Activated B cell treated with CpG ODN at 0.5 μM for 24 hours (primary cell): ENCODE measurements around the gene RAB7A. TPM values are rescaled to one million over a fixed set of nuclear protein-coding genes. Genes with fewer than 3 reads are reported as not detected.

ENCODE experiments used
- ATAC-seq: fragments of 200-7000 bp; cut with Tn5 transposase; one replicate; pipeline ENCODE4 v1.10.0; 2021; ENCODE audit warnings: low read depth, mild to moderate bottlenecking, moderate library complexity
- CTCF ChIA-PET: fragments of 350-600 bp; sonication (Branson Sonifier 250); formaldehyde crosslinking; loops from one replicate; lab custom pipeline; 2021; ENCODE audit warnings: antibody characterized with exemption; lab: Charles Lee
- POLR2A ChIA-PET: fragments of 350-600 bp; sonication (Branson Sonifier 250); formaldehyde crosslinking; loops from one replicate; lab custom pipeline; 2021; ENCODE audit warnings: antibody characterized with exemption; lab: Charles Lee
- DNase-seq: peaks from one replicate; pipeline ENCODE4 v3.0.0; 2022
- H3K27ac Mint-ChIP-seq: one replicate; pipeline ENCODE4 v1.8.0; 2020; ENCODE audit warnings: mixed read lengths
- H3K27me3 Mint-ChIP-seq: one replicate; pipeline ENCODE4 v1.8.0; 2021; ENCODE audit warnings: mixed read lengths
- H3K36me3 Mint-ChIP-seq: one replicate; pipeline ENCODE4 v1.8.0; 2021; ENCODE audit warnings: low read depth, mixed read lengths
- H3K4me1 Mint-ChIP-seq: one replicate; pipeline ENCODE4 v1.8.0; 2021; ENCODE audit warnings: mixed read lengths
- H3K4me3 Mint-ChIP-seq: one replicate; pipeline ENCODE4 v1.8.0; 2020; ENCODE audit warnings: mild to moderate bottlenecking, mixed read lengths
- H3K9me3 Mint-ChIP-seq: one replicate; pipeline ENCODE4 v1.8.0; 2020; ENCODE audit warnings: mixed read lengths
- intact Hi-C: fragments of 100-400 bp; cut with micrococcal nuclease; formaldehyde crosslinking; loops from one replicate; pipeline ENCODE4 v1.15.1; 2024
- total RNA-seq: library from RNA; stranded (reverse); gene quantifications from 2 replicates; pipeline ENCODE4 v1.2.3, GENCODE V29; 2022
- TF ChIP-seq, protein P1 (sequence below): fragments of 200-600 bp; IDR thresholded peaks from one replicate; pipeline ENCODE4 v1.8.0; 2022; ENCODE audit warnings: antibody characterized with exemption, mild to moderate bottlenecking

The RAB7A gene
- total RNA-seq, 1 donor from 2014 or later, result 169 TPM

DNA sequence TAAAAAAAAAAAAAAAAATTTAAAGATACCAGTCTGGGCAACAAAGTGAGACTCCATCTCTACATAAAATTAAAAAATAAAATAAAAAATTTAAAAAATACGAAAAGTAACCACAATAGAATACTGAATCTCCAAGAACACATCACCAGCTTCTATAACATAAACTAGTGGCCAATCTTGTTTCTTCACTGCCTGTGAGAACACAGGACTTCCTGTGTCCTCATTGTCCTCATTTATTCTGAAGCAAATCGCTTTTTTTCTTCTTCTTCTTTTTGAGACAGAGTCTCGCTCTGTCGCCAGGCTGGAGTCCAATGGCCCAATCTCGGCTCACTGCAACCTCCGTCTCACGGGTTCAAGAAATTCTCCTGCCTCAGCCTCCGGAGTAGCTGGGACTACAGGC is 28.6 kb upstream of the RAB7A start:
- CTCF ChIA-PET, result no interaction called here
- no peaks in the 10 kb centered on the region for H3K9me3 Mint-ChIP-seq
- peak overlapping the region; percentile 24 for H3K4me3 Mint-ChIP-seq
- intact Hi-C loops, result no loop called here
- POLR2A ChIA-PET, result interaction anchor here (0.6 to 1.3 kb wide), 2 partner anchors 28 to 291 kb away, joined by 3 to 5 read pairs; partner anchors contain the start of gene RAB7A
- peaks cover 2% of the 10 kb centered on the region for H3K4me1 Mint-ChIP-seq
- H3K27me3 Mint-ChIP-seq, result no peaks in the 10 kb centered on the region
- no peak overlapping the region for H3K27ac Mint-ChIP-seq
- DNase-seq (no peak), ATAC-seq (no peak)
- TF ChIP-seq, protein P1, sequence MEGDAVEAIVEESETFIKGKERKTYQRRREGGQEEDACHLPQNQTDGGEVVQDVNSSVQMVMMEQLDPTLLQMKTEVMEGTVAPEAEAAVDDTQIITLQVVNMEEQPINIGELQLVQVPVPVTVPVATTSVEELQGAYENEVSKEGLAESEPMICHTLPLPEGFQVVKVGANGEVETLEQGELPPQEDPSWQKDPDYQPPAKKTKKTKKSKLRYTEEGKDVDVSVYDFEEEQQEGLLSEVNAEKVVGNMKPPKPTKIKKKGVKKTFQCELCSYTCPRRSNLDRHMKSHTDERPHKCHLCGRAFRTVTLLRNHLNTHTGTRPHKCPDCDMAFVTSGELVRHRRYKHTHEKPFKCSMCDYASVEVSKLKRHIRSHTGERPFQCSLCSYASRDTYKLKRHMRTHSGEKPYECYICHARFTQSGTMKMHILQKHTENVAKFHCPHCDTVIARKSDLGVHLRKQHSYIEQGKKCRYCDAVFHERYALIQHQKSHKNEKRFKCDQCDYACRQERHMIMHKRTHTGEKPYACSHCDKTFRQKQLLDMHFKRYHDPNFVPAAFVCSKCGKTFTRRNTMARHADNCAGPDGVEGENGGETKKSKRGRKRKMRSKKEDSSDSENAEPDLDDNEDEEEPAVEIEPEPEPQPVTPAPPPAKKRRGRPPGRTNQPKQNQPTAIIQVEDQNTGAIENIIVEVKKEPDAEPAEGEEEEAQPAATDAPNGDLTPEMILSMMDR, result no peak
- H3K36me3 Mint-ChIP-seq, result no peaks in the 10 kb centered on the region

DNA sequence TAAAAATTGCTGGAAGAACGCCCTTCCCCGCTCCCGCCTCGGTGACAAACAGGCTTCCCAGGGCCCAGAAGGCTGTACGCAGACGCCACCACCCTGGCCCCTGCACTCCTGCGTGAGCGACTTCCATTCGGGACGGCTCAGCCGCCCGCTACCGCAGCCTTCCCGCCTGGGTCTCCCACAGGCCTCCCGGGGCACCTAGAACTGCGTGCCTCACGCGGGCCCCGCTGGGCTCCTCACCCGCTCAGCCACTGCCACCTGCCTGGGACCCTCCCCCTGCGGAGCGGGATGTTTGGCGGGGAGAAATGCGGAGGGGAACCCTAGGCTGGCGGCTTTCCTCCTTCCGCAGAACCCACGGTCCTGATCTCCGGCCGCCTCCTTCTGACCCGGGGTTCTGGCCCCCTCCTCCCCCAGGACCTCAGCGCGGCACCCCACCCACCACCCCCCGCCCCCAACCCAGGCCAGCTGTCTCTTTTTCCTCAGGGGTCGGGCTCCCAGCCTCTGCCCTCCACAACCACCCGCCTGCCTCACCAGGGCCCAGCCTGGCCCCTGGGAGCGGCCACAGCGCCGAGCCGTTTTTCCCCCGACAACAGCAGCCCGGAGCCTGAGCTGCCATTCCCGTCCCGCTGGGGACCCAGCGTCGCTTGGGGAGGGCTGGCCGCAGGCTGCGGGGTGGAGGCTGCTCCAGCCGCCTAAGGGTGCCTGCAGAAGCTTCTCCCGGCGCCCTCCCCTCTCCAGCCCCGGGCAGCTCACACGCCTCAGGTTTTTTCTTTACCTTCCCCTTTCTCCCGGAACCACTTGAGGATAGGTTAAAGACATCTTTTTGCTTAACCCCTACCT is 27.6 kb upstream of the RAB7A start:
- TF ChIP-seq, protein P1, result no peak
- ATAC-seq (peak; percentile 67), DNase-seq (peak; percentile 27)
- intact Hi-C loops, result no loop called here
- no peaks in the 10 kb centered on the region for H3K27me3 Mint-ChIP-seq
- H3K4me3 Mint-ChIP-seq, result peak overlapping the region; percentile 76
- peaks cover 2% of the 10 kb centered on the region for H3K4me1 Mint-ChIP-seq
- H3K36me3 Mint-ChIP-seq, result no peaks in the 10 kb centered on the region
- H3K27ac Mint-ChIP-seq, result no peak overlapping the region
- POLR2A ChIA-PET, result interaction anchor here (0.6 to 1.3 kb wide), 4 partner anchors 18 to 395 kb away, joined by 3 to 5 read pairs (median 4); partner anchors contain the start of gene RAB7A
- CTCF ChIA-PET, result no interaction called here
- no peaks in the 10 kb centered on the region for H3K9me3 Mint-ChIP-seq

DNA sequence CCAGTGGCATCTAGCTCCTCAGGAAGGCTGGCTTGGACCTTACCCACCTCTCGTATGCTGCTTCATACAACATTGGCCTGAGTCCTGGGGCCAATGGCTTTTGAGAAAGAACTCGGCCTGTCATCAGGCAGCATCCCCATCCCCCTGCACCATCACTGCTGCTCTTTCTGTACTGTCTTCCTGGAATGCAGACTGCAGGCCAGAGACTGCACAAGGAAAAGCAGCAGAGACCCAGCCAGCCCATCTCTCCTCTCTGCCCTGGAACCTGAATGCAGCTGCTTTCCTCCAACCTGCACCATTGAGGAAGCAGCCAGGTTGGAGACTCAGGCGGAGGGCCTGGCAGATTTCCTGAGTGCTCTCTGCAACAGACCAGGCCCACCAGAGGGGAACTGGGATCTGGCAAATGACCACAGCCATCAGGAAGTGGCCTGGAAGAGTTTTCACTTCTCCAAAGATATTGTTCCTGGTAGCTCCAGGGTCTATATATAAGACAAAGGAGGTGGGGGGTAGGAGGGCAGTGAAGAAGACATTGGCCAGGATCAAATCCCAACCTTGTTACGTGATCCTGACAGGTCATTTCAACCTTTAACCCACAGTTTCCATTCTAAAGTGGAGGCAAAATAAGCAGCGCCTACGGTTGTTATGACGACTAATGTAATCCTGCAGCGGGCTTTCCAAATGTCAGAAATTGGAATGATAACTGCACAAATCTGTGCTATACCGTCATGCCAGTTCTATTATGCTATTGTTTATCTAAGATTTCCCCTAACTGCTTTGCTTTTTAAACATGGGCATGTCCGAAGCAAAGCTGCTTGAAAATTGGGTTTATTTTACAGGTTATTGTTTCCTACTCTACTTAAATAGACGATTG is 24.4 kb upstream of the RAB7A start:
- Mint-ChIP-seq H3K27ac (no peak overlapping the region), H3K4me1 (peaks cover 2% of the 10 kb centered on the region), H3K9me3 (no peaks in the 10 kb centered on the region), H3K36me3 (no peaks in the 10 kb centered on the region), H3K27me3 (no peaks in the 10 kb centered on the region), H3K4me3 (no peak overlapping the region)
- DNase-seq (no peak), ATAC-seq (no peak)
- POLR2A ChIA-PET, result interaction anchor here (1.0 kb wide), 1 partner anchor 21 kb away, joined by 4 read pairs; no protein-coding TSS in a partner anchor
- TF ChIP-seq, protein P1, result no peak
- intact Hi-C loops, result no loop called here
- CTCF ChIA-PET, result no interaction called here

DNA sequence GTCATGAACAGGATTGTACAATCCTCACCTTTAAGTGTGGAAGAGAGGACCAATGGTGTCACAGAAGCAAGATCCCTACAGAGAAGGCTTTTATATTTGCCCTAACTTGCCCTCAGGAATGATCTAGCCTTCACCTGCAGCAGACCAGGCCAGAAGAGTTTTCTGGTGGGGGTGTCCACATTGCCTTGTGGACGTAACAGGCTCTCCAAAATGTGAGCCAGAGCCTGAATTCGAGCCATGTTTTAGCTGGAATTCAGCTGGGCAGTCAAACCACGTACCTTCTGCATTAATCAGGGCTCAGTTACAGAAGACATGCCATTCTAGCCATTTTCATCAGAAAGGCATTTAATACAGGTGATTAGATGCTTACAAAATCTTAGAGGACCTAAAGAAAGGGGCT is 23.6 kb upstream of the RAB7A start:
- intact Hi-C loops, result no loop called here
- H3K36me3 Mint-ChIP-seq, result no peaks in the 10 kb centered on the region

More for the DNA sequence above, 23.6 kb upstream of the RAB7A start:
- no peaks in the 10 kb centered on the region for H3K27me3 Mint-ChIP-seq
- TF ChIP-seq, protein P1, result no peak
- DNase-seq (no peak), ATAC-seq (no peak)
- peaks cover 2% of the 10 kb centered on the region for H3K4me1 Mint-ChIP-seq
- H3K9me3 Mint-ChIP-seq, result no peaks in the 10 kb centered on the region
- POLR2A ChIA-PET, result interaction anchor here (1.0 kb wide), 1 partner anchor 22 kb away, joined by 4 read pairs; no protein-coding TSS in a partner anchor
- no peak overlapping the region for H3K4me3 Mint-ChIP-seq
- H3K27ac Mint-ChIP-seq, result no peak overlapping the region
- CTCF ChIA-PET, result no interaction called here
